ENCODE data around the gene STRN3.

STRN3 gene

DNA sequence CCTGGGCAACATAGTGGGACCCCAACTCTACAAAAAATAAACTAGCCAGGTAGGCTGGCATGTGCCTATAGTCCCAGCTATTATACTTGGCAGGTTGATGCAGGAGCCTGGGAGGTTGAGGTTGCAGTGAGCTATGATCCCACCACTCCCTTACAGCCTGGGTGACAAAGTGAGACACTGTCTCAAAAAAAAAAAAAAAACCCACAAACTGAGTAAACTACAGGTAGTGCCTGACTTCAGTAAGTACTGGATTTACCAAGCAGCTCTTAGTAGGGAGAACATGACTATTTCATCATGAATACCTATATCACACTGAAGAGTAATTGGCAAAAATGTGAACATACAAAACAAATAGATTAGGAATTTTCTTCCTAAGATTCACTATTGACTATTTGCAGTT, 33.1 kb downstream of the STRN3 start:
- peaks cover 5% of the 10 kb centered on the region for H3K4me1 ChIP-seq

DNA sequence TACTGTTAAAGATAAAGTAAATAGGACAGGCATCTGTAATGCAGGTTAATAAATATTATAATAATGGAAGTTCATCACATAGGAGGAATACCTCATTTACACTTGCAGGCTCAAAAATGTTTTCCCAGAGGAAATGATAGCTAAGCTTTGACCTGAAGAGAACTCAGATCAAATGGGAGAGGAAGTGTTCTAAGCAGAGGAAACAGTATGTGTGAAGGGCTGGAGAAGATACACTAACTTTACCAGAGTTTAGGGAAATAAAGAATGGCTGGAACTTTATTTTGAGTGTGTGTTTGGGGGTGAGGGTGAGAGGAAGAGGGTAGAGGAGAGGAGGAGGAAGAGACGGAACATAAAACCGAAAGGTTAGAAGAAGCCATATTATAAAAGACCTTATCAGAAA, 34.8 kb downstream of the STRN3 start:
- H3K4me3 ChIP-seq (ENCODE audit: low read depth, low read length), result no peak overlapping the region
- no peak overlapping the region for H3K4me2 ChIP-seq (ENCODE audit: low read length)
- H3K4me1 ChIP-seq, result peaks cover 5% of the 10 kb centered on the region
- peaks cover 35% of the 10 kb centered on the region for H3K79me2 ChIP-seq
- TF ChIP-seq, protein P1, sequence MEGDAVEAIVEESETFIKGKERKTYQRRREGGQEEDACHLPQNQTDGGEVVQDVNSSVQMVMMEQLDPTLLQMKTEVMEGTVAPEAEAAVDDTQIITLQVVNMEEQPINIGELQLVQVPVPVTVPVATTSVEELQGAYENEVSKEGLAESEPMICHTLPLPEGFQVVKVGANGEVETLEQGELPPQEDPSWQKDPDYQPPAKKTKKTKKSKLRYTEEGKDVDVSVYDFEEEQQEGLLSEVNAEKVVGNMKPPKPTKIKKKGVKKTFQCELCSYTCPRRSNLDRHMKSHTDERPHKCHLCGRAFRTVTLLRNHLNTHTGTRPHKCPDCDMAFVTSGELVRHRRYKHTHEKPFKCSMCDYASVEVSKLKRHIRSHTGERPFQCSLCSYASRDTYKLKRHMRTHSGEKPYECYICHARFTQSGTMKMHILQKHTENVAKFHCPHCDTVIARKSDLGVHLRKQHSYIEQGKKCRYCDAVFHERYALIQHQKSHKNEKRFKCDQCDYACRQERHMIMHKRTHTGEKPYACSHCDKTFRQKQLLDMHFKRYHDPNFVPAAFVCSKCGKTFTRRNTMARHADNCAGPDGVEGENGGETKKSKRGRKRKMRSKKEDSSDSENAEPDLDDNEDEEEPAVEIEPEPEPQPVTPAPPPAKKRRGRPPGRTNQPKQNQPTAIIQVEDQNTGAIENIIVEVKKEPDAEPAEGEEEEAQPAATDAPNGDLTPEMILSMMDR (IDR thresholded peaks at IDR 0.05), result no peak
- no peak overlapping the region for H3K9ac ChIP-seq
- no peaks in the 10 kb centered on the region for H3K36me3 ChIP-seq (ENCODE audit: control insufficient read depth, insufficient read depth, low read length)
- no peaks in the 10 kb centered on the region for H3K27me3 ChIP-seq (ENCODE audit: control insufficient read depth, insufficient read depth, low read length)
- H3K9me3 ChIP-seq (ENCODE audit: control insufficient read depth, low read length), result no peaks in the 10 kb centered on the region
- no peak overlapping the region for H2AFZ ChIP-seq
- no peak overlapping the region for H3K27ac ChIP-seq

More for the DNA sequence above, 33.1 kb downstream of the STRN3 start:
- H3K9me3 ChIP-seq (ENCODE audit: control insufficient read depth, low read length), result no peaks in the 10 kb centered on the region
- no peak overlapping the region for H2AFZ ChIP-seq
- peaks cover 47% of the 10 kb centered on the region for H3K79me2 ChIP-seq
- no peaks in the 10 kb centered on the region for H3K27me3 ChIP-seq (ENCODE audit: control insufficient read depth, insufficient read depth, low read length)
- H3K4me3 ChIP-seq (ENCODE audit: low read depth, low read length), result no peak overlapping the region
- H3K9ac ChIP-seq, result no peak overlapping the region
- no peak overlapping the region for H3K27ac ChIP-seq
- no peaks in the 10 kb centered on the region for H3K36me3 ChIP-seq (ENCODE audit: control insufficient read depth, insufficient read depth, low read length)
- TF ChIP-seq, protein P1 (IDR thresholded peaks at IDR 0.05), result no peak
- no peak overlapping the region for H3K4me2 ChIP-seq (ENCODE audit: low read length)

DNA sequence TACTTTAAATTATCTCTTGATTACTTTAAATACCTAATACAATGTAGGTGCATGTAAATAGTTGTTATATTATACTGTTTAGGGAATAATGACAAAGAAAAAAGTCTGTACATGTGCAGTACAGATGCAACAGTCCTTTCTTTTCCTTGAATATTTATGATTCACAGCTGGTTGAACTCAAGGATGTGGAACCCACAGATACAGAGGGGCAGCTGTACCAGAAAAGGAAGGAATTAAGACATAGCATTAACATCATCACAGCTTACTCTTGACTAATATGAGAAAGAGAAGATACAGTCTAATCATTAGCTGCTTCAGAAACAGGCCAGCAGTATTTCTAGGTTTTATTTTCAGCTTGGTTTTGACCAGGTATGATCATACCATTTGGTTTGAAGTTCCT, 35.4 kb downstream of the STRN3 start:
- no peak overlapping the region for H3K27ac ChIP-seq
- no peak overlapping the region for H3K4me2 ChIP-seq (ENCODE audit: low read length)
- no peaks in the 10 kb centered on the region for H3K36me3 ChIP-seq (ENCODE audit: control insufficient read depth, insufficient read depth, low read length)
- peaks cover 5% of the 10 kb centered on the region for H3K4me1 ChIP-seq
- H3K27me3 ChIP-seq (ENCODE audit: control insufficient read depth, insufficient read depth, low read length), result no peaks in the 10 kb centered on the region
- no peak overlapping the region for H2AFZ ChIP-seq
- TF ChIP-seq, protein P1 (IDR thresholded peaks at IDR 0.05), result no peak
- H3K79me2 ChIP-seq, result peaks cover 31% of the 10 kb centered on the region
- H3K9ac ChIP-seq, result no peak overlapping the region
- no peaks in the 10 kb centered on the region for H3K9me3 ChIP-seq (ENCODE audit: control insufficient read depth, low read length)
- H3K4me3 ChIP-seq (ENCODE audit: low read depth, low read length), result no peak overlapping the region

DNA sequence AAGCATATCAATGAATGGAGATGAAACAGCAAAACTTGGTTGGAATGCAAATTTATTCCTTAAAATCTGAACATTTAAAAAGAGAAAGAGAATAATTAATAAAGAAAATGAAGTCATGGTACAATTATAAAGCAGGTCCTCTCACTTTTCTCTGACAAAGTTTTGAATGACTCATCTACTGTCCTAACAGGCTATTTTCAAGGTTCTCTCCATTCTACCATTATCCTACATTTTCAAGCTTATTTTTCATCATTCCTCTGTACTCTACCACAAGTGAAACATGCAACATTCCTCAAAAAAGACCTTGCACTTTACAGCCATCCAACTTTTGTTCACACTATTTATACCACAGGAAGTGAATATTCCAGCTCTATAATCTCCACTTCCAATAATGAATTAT, 37.7 kb downstream of the STRN3 start:
- H3K79me2 ChIP-seq, result peaks cover 33% of the 10 kb centered on the region
- no peaks in the 10 kb centered on the region for H3K4me1 ChIP-seq
- H3K4me3 ChIP-seq (ENCODE audit: low read depth, low read length), result no peak overlapping the region
- TF ChIP-seq, protein P1 (IDR thresholded peaks at IDR 0.05), result no peak
- H3K27me3 ChIP-seq (ENCODE audit: control insufficient read depth, insufficient read depth, low read length), result no peaks in the 10 kb centered on the region
- H3K27ac ChIP-seq, result no peak overlapping the region
- H3K36me3 ChIP-seq (ENCODE audit: control insufficient read depth, insufficient read depth, low read length), result no peaks in the 10 kb centered on the region
- no peak overlapping the region for H3K4me2 ChIP-seq (ENCODE audit: low read length)
- H3K9me3 ChIP-seq (ENCODE audit: control insufficient read depth, low read length), result no peaks in the 10 kb centered on the region
- no peak overlapping the region for H3K9ac ChIP-seq
- no peak overlapping the region for H2AFZ ChIP-seq

DNA sequence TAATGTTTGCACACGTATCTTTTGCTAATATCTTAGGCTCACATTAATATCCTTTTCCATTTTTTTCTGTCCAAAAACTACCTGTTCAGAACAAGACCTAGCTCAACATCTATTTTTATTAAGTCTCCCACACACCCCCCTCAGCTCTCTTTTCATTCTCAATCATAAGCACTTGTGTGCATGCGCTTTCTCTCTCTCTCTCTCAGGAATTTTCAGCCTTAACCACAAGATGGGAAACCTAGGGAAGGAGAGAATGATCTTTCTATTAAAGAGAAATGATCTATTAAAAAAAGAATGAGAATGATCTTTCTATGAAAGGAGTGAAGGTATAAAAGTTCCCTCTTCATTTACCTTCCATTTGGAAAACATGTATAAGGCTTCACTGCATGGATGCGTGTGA, 40.4 kb downstream of the STRN3 start:
- Histone ChIP-seq H2AFZ (no peak overlapping the region), H3K9ac (no peak overlapping the region), H3K4me2 (ENCODE audit: low read length) (peak overlapping the region; percentile 6), H3K4me3 (ENCODE audit: low read depth, low read length) (no peak overlapping the region), H3K27me3 (ENCODE audit: control insufficient read depth, insufficient read depth, low read length) (no peaks in the 10 kb centered on the region), H3K9me3 (ENCODE audit: control insufficient read depth, low read length) (no peaks in the 10 kb centered on the region), H3K4me1 (no peaks in the 10 kb centered on the region), H3K36me3 (ENCODE audit: control insufficient read depth, insufficient read depth, low read length) (no peaks in the 10 kb centered on the region), H3K27ac (no peak overlapping the region), H3K79me2 (peaks cover 31% of the 10 kb centered on the region)
- TF ChIP-seq, protein P1 (IDR thresholded peaks at IDR 0.05), result no peak
